Activated CD4-positive, alpha-beta memory T cell treated with anti-CD3 and anti-CD28 coated beads, Interleukin-2, amount 10 ng/mL, durations not matched to agents 7 days and 5 days (primary cell): ENCODE measurements around the gene SOX1. TPM values are rescaled to one million over a fixed set of nuclear protein-coding genes. Genes with fewer than 3 reads are reported as not detected.

Experiments used
- CTCF ChIA-PET: fragments of 350-600 bp; sonication (Branson Sonifier 250); formaldehyde crosslinking; loops from one replicate; lab custom pipeline; 2021; ENCODE audit warnings: antibody characterized with exemption, inconsistent platforms; lab: Charles Lee
- POLR2A ChIA-PET: fragments of 350-600 bp; sonication (Branson Sonifier 250); formaldehyde crosslinking; loops from one replicate; lab custom pipeline; 2021; ENCODE audit warnings: antibody characterized with exemption; lab: Charles Lee
- DNase-seq: peaks from one replicate; pipeline ENCODE4 v3.0.0-alpha.2; 2020
- H3K27ac Mint-ChIP-seq: one replicate; pipeline ENCODE4 v1.8.0; 2021; ENCODE audit warnings: mild to moderate bottlenecking, mixed read lengths
- H3K27me3 Mint-ChIP-seq: one replicate; pipeline ENCODE4 v1.8.0; 2021; ENCODE audit warnings: mixed read lengths
- H3K36me3 Mint-ChIP-seq: one replicate; pipeline ENCODE4 v1.8.0; 2021; ENCODE audit warnings: low read depth, mixed read lengths
- H3K4me1 Mint-ChIP-seq: one replicate; pipeline ENCODE4 v1.8.0; 2021; ENCODE audit warnings: mixed read lengths
- H3K4me3 Mint-ChIP-seq: one replicate; pipeline ENCODE4 v1.8.0; 2021; ENCODE audit warnings: mild to moderate bottlenecking, mixed read lengths
- H3K9me3 Mint-ChIP-seq: one replicate; pipeline ENCODE4 v1.8.0; 2021; ENCODE audit warnings: mixed read lengths
- total RNA-seq, 2 experiments: library from RNA; stranded (reverse); gene quantifications; one replicate each; pipeline ENCODE4 v1.2.3, GENCODE V29; 2021

Gene SOX1
- total RNA-seq, 2 experiments from 2014 or later = not detected

- Mint-ChIP-seq H3K27ac (no peak overlapping the region), H3K27me3 (peaks cover 29% of the 10 kb centered on the region)
- CTCF ChIA-PET = no interaction called here
Observed at GRCh38 chr13:112111239-112111857, 44.4 kb downstream of the SOX1 start.

GRCh38 chr13:112112534-112113276 lies 45.8 kb downstream of the SOX1 start:
- Mint-ChIP-seq H3K4me1 (no peaks in the 10 kb centered on the region), H3K27ac (no peak overlapping the region), H3K4me3 (no peak overlapping the region), H3K9me3 (no peaks in the 10 kb centered on the region), H3K36me3 (no peaks in the 10 kb centered on the region), H3K27me3 (peaks cover 18% of the 10 kb centered on the region)
- CTCF ChIA-PET = no interaction called here
- DNase-seq = no peak
- POLR2A ChIA-PET = no interaction called here

More at GRCh38 chr13:112111239-112111857, 44.4 kb downstream of the SOX1 start:
- POLR2A ChIA-PET = no interaction called here
- H3K4me3 Mint-ChIP-seq = no peak overlapping the region
- no peaks in the 10 kb centered on the region for H3K9me3 Mint-ChIP-seq
- H3K4me1 Mint-ChIP-seq = no peaks in the 10 kb centered on the region
- DNase-seq = no peak
- H3K36me3 Mint-ChIP-seq = no peaks in the 10 kb centered on the region

GRCh38 chr13:112113348-112113747 lies 46.4 kb downstream of the SOX1 start:
- H3K9me3 Mint-ChIP-seq = no peaks in the 10 kb centered on the region
- CTCF ChIA-PET = no interaction called here
- DNase-seq = no peak
- H3K4me3 Mint-ChIP-seq = no peak overlapping the region
- no peaks in the 10 kb centered on the region for H3K36me3 Mint-ChIP-seq
- H3K27ac Mint-ChIP-seq = no peak overlapping the region
- H3K4me1 Mint-ChIP-seq = no peaks in the 10 kb centered on the region
- POLR2A ChIA-PET = no interaction called here
- H3K27me3 Mint-ChIP-seq = peaks cover 16% of the 10 kb centered on the region

- DNase-seq = no peak
- H3K36me3 Mint-ChIP-seq = no peaks in the 10 kb centered on the region
Observed at GRCh38 chr13:112113851-112114250, 46.9 kb downstream of the SOX1 start.

GRCh38 chr13:112114391-112114790 lies 47.4 kb downstream of the SOX1 start:
- DNase-seq = no peak
- Mint-ChIP-seq H3K36me3 (no peaks in the 10 kb centered on the region), H3K27me3 (peaks cover 11% of the 10 kb centered on the region), H3K27ac (no peak overlapping the region), H3K4me1 (no peaks in the 10 kb centered on the region), H3K9me3 (no peaks in the 10 kb centered on the region), H3K4me3 (no peak overlapping the region)
- CTCF ChIA-PET = no interaction called here
- POLR2A ChIA-PET = no interaction called here

More at GRCh38 chr13:112113851-112114250, 46.9 kb downstream of the SOX1 start:
- Mint-ChIP-seq H3K27ac (no peak overlapping the region), H3K9me3 (no peaks in the 10 kb centered on the region), H3K27me3 (peaks cover 11% of the 10 kb centered on the region), H3K4me1 (no peaks in the 10 kb centered on the region), H3K4me3 (no peak overlapping the region)
- POLR2A ChIA-PET = no interaction called here
- CTCF ChIA-PET = no interaction called here

- H3K4me3 Mint-ChIP-seq = no peak overlapping the region
- peaks cover 7% of the 10 kb centered on the region for H3K27me3 Mint-ChIP-seq
- no peaks in the 10 kb centered on the region for H3K36me3 Mint-ChIP-seq
- DNase-seq = no peak
- H3K4me1 Mint-ChIP-seq = no peaks in the 10 kb centered on the region
- ChIA-PET CTCF (no interaction called here), POLR2A (no interaction called here)
- H3K27ac Mint-ChIP-seq = no peak overlapping the region
- no peaks in the 10 kb centered on the region for H3K9me3 Mint-ChIP-seq
Observed at GRCh38 chr13:112115403-112116091, 48.6 kb downstream of the SOX1 start.

- no peaks in the 10 kb centered on the region for H3K4me1 Mint-ChIP-seq
- no peaks in the 10 kb centered on the region for H3K36me3 Mint-ChIP-seq
- H3K27me3 Mint-ChIP-seq = peaks cover 2% of the 10 kb centered on the region
- no peaks in the 10 kb centered on the region for H3K9me3 Mint-ChIP-seq
- CTCF ChIA-PET = no interaction called here
- no peak overlapping the region for H3K27ac Mint-ChIP-seq
- DNase-seq = no peak
- POLR2A ChIA-PET = no interaction called here
- no peak overlapping the region for H3K4me3 Mint-ChIP-seq
Observed at GRCh38 chr13:112116187-112116950, 49.4 kb downstream of the SOX1 start.

- Mint-ChIP-seq H3K27me3 (peaks cover 2% of the 10 kb centered on the region), H3K4me3 (no peak overlapping the region), H3K36me3 (no peaks in the 10 kb centered on the region), H3K4me1 (no peaks in the 10 kb centered on the region), H3K9me3 (no peaks in the 10 kb centered on the region), H3K27ac (no peak overlapping the region)
- ChIA-PET POLR2A (no interaction called here), CTCF (no interaction called here)
- DNase-seq = no peak
Observed at GRCh38 chr13:112117258-112117954, 50.5 kb downstream of the SOX1 start.

- Mint-ChIP-seq H3K27ac (no peak overlapping the region), H3K4me3 (no peak overlapping the region), H3K27me3 (peaks cover under 1% of the 10 kb centered on the region), H3K36me3 (no peaks in the 10 kb centered on the region), H3K4me1 (no peaks in the 10 kb centered on the region), H3K9me3 (no peaks in the 10 kb centered on the region)
- ChIA-PET POLR2A (no interaction called here), CTCF (no interaction called here)
- no peak for DNase-seq
Observed at GRCh38 chr13:112117955-112118302, 51.0 kb downstream of the SOX1 start.

GRCh38 chr13:112118451-112119064 lies 51.6 kb downstream of the SOX1 start:
- POLR2A ChIA-PET = no interaction called here
- DNase-seq = no peak
- CTCF ChIA-PET = no interaction called here
- Mint-ChIP-seq H3K9me3 (no peaks in the 10 kb centered on the region), H3K27me3 (no peaks in the 10 kb centered on the region), H3K4me3 (no peak overlapping the region), H3K27ac (no peak overlapping the region), H3K4me1 (no peaks in the 10 kb centered on the region), H3K36me3 (no peaks in the 10 kb centered on the region)

- H3K9me3 Mint-ChIP-seq = no peaks in the 10 kb centered on the region
- POLR2A ChIA-PET = no interaction called here
Observed at GRCh38 chr13:112119192-112120030, 52.5 kb downstream of the SOX1 start.

GRCh38 chr13:112120031-112120373 lies 53.1 kb downstream of the SOX1 start:
- Mint-ChIP-seq H3K36me3 (no peaks in the 10 kb centered on the region), H3K27ac (no peak overlapping the region), H3K4me1 (no peaks in the 10 kb centered on the region), H3K9me3 (no peaks in the 10 kb centered on the region), H3K4me3 (no peak overlapping the region), H3K27me3 (peaks cover 2% of the 10 kb centered on the region)
- ChIA-PET POLR2A (no interaction called here), CTCF (no interaction called here)
- no peak for DNase-seq

More at GRCh38 chr13:112119192-112120030, 52.5 kb downstream of the SOX1 start:
- no peak overlapping the region for H3K4me3 Mint-ChIP-seq
- DNase-seq = no peak
- H3K27ac Mint-ChIP-seq = no peak overlapping the region
- no peaks in the 10 kb centered on the region for H3K36me3 Mint-ChIP-seq
- no peaks in the 10 kb centered on the region for H3K4me1 Mint-ChIP-seq
- peaks cover 2% of the 10 kb centered on the region for H3K27me3 Mint-ChIP-seq
- CTCF ChIA-PET = no interaction called here
